HepG2 (cell line): ENCODE results near the gene WIZ. TPM values are rescaled to one million over a fixed set of nuclear protein-coding genes. Genes with fewer than 3 reads are reported as not detected.

ENCODE experiments used
- ATAC-seq: fragments of 200-7000 bp; cut with Tn5 transposase; 3 replicates; pipeline ENCODE4 v1.9.1; 2020; ENCODE audit warnings: mild to moderate bottlenecking, moderate library complexity
- BruUV-seq: library from RNA; stranded (reverse); fragments of 400-500 nt; replicated peaks from 2 replicates; lab custom pipeline; 2021; lab: Mats Ljungman, UMichigan
- CTCF ChIA-PET: fragments of 300-600 bp; formaldehyde crosslinking; extraction: SDS; loops from one replicate; lab custom pipeline; 2021; ENCODE audit warnings: low total read pairs, inconsistent platforms, low intra/inter-chr PET ratio; lab: Yijun Ruan, JAX
- POLR2A ChIA-PET: fragments of 350-600 bp; sonication (Branson Sonifier 250); formaldehyde crosslinking; loops from one replicate; lab custom pipeline; 2020; ENCODE audit warnings: antibody characterized with exemption, inconsistent platforms; lab: Yijun Ruan, JAX
- DNase-seq: peaks from one replicate; pipeline ENCODE4 v3.0.0-alpha.2; 2015; ENCODE audit warnings: low spot score
- FAIRE-seq: peaks from 3 replicates; lab custom pipeline; 2011; peaks lifted over from hg19 to GRCh38; lab: Jason Lieb, UNC
- H2AFZ ChIP-seq: one replicate; pipeline ENCODE4 v1.6.1; 2011; ENCODE audit warnings: low read length, inconsistent platforms
- H3K27ac ChIP-seq: fragments of 300-600 bp; 3 replicates; pipeline ENCODE4 v1.8.0; 2011; ENCODE audit warnings: mixed run types, mild to moderate bottlenecking, mixed read lengths, low read length, inconsistent platforms; ENCODE audit not compliant: insufficient read depth; ENCODE audit errors: extremely low read length
- H3K27me3 ChIP-seq, 2 experiments: fragments of 200-600 bp in 1 of 2; 2 replicates in 1 of 2; 3 replicates in 1 of 2; pipeline versions ENCODE4 v1.6.0 to v1.8.0; 2011; ENCODE audit warnings: low read length in 2 of 2, mild to moderate bottlenecking in 2 of 2, moderate library complexity in 2 of 2, inconsistent platforms in 1 of 2; ENCODE audit not compliant: insufficient read depth in 2 of 2, control insufficient read depth in 1 of 2
- H3K36me3 ChIP-seq, 2 experiments: fragments of 200-600 bp in 1 of 2; replicated peaks in 1 of 2; 2 replicates in 1 of 2; 3 replicates in 1 of 2; pipeline versions ENCODE4 v1.5.1 to v1.8.0; 2011; ENCODE audit warnings: low read length in 2 of 2, inconsistent platforms in 1 of 2; ENCODE audit not compliant: insufficient read depth in 2 of 2, control insufficient read depth in 1 of 2
- H3K4me1 ChIP-seq: 2 replicates; pipeline ENCODE4 v1.5.1; 2012; ENCODE audit warnings: low read length, inconsistent platforms; ENCODE audit not compliant: insufficient read depth
- H3K4me2 ChIP-seq: 2 replicates; pipeline ENCODE4 v1.6.0; 2011; ENCODE audit warnings: low read depth, low read length, inconsistent platforms
- H3K4me3 ChIP-seq, 3 experiments: fragments of 200-600 bp in 1 of 3; sonication (generic), shearing (Covaris generic) in 1 of 3; replicated peaks in 1 of 3; 2 replicates each; pipeline ENCODE4 v1.5.1; 2011 to 2016; ENCODE audit warnings: low read length in 3 of 3, inconsistent platforms in 2 of 3, low read depth in 2 of 3, mild to moderate bottlenecking in 2 of 3, control low read depth in 1 of 3, mixed read lengths in 1 of 3; ENCODE audit not compliant: insufficient read depth in 1 of 3
- H3K79me2 ChIP-seq: one replicate; pipeline ENCODE4 v1.6.1; 2011; ENCODE audit warnings: low read length, inconsistent platforms; ENCODE audit not compliant: insufficient read depth
- H3K9ac ChIP-seq: 2 replicates; pipeline ENCODE4 v1.6.0; 2011; ENCODE audit warnings: mild to moderate bottlenecking, low read depth, low read length, inconsistent platforms; ENCODE audit not compliant: insufficient read depth
- H3K9me3 ChIP-seq: 2 replicates; pipeline ENCODE4 v1.5.1; 2012; ENCODE audit warnings: mild to moderate bottlenecking, low read length
- H4K20me1 ChIP-seq: 2 replicates; pipeline ENCODE4 v1.6.0; 2011; ENCODE audit warnings: inconsistent platforms, mild to moderate bottlenecking, low read length, moderate library complexity; ENCODE audit not compliant: insufficient read depth
- ARID3A ChIP-seq: IDR thresholded peaks from 2 replicates; pipeline ENCODE4 v1.6.1; 2012; ENCODE audit warnings: low read depth, low read length, improper control_type of control experiment
- ATM ChIP-seq: fragments of 450-650 bp; IDR thresholded peaks from 2 replicates; pipeline ENCODE4 v1.7.1; 2017; ENCODE audit warnings: mild to moderate bottlenecking, borderline replicate concordance
- CBFB ChIP-seq: sonication (generic); formaldehyde crosslinking; IDR thresholded peaks from 2 replicates; pipeline ENCODE4 v1.4.0; 2020; ENCODE audit warnings: missing genetic modification reagents
- CCAR2 ChIP-seq: fragments of 200-400 bp; formaldehyde crosslinking; optimal IDR thresholded peaks from 2 replicates; pipeline ENCODE3; 2018; ENCODE audit warnings: low read depth, mild to moderate bottlenecking, low read length, moderate library complexity
- CREBL2 ChIP-seq: sonication (generic); formaldehyde crosslinking; IDR thresholded peaks from 2 replicates; pipeline ENCODE4 v1.8.1; 2023; ENCODE audit warnings: missing genetic modification reagents, mild to moderate bottlenecking, borderline replicate concordance
- MTF1 ChIP-seq: sonication (generic); formaldehyde crosslinking; IDR thresholded peaks from 2 replicates; pipeline ENCODE4 v1.5.0; 2020; ENCODE audit warnings: missing genetic modification reagents
- RBFOX2 ChIP-seq: fragments of 200-400 bp; formaldehyde crosslinking; IDR thresholded peaks from 2 replicates; pipeline ENCODE4 v1.6.1; 2017; ENCODE audit warnings: low read depth, mild to moderate bottlenecking, low read length
- REPIN1 ChIP-seq: sonication (generic); formaldehyde crosslinking; IDR thresholded peaks from 2 replicates; pipeline ENCODE4 v1.8.0; 2022; ENCODE audit warnings: missing genetic modification reagents, low read depth, mild to moderate bottlenecking, borderline replicate concordance
- ZNF768 ChIP-seq: sonication (generic); formaldehyde crosslinking; IDR thresholded peaks from 2 replicates; pipeline ENCODE4 v1.4.0; 2020; ENCODE audit warnings: missing genetic modification reagents
- WGBS: methylation state at CpG from one replicate; pipeline ENCODE4 v1.1.6; 2017; ENCODE audit warnings: low lambda C conversion rate; 5-methylcytosine and 5-hydroxymethylcytosine counted together
- in situ Hi-C: cut with HindIII; loops from 2 replicates; pipeline ENCODE4 v1.10.0; 2017; ENCODE audit warnings: low pct_unique_long_range_greater_than_20kb; ENCODE audit not compliant: extremely low pct_ligation_motif_present
- intact Hi-C: fragments of 100-400 bp; cut with micrococcal nuclease; formaldehyde crosslinking; loops from one replicate; pipeline ENCODE4 v1.10.0; 2022; ENCODE audit not compliant: unreplicated experiment
- polyA plus RNA-seq, 8 experiments: library from polyadenylated mRNA; depleted of rRNA in 3 of 8; stranded (reverse) in 7 of 8; unstranded in 1 of 8; fragments of >200 nt; fragmentation: Illumina TruSeq in 4 of 8; extraction: Trizol in 4 of 8; gene quantifications; 2 replicates each; pipeline versions ENCODE4 v1.2.1 to v1.2.3, GENCODE V29; 2011 to 2016; ENCODE audit warnings: low read depth in 4 of 8, missing spikeins in 1 of 8, mixed read lengths in 1 of 8; ENCODE audit not compliant: insufficient read depth in 1 of 8
- total RNA-seq, 5 experiments: library from RNA; depleted of rRNA; stranded (reverse); fragments of >200 nt; fragmentation: Illumina TruSeq; extraction: Trizol; gene quantifications; 2 replicates each; pipeline ENCODE4 v1.2.3, GENCODE V29; 2016; ENCODE audit warnings: low read depth in 1 of 5

Gene WIZ
- total and polyA plus RNA-seq, 2 of the 13 experiments (the other 11 are each of a cell fraction or from before 2014, with no cell fraction given), result 4.7 to 4.8 TPM

GRCh38 chr19:15456441-15456840 lies 6.7 kb upstream of the WIZ start (continued):
- no peak for TF ChIP-seq ARID3A
- TF ChIP-seq REPIN1 (CRISPR knock-in tag), result no peak
- no peak for TF ChIP-seq ATM
- no peak for TF ChIP-seq CCAR2
- TF ChIP-seq CREBL2, result no peak
- TF ChIP-seq, all 625 proteins: peak for 0

GRCh38 chr19:15455996-15456395 lies 6.2 kb upstream of the WIZ start:
- Histone ChIP-seq H3K9ac (no peak overlapping the region), H2AFZ (no peak overlapping the region), H3K4me3 (no peak overlapping the region), H3K4me2 (no peak overlapping the region), H3K27ac (no peak overlapping the region), H3K9me3 (no peaks in the 10 kb centered on the region)
- WGBS, result 66% methylated on average over 5 of the region's 9 CpGs
- CTCF ChIA-PET, result no interaction called here
- TF ChIP-seq RBFOX2 (no peak), MTF1 (CRISPR knock-in tag) (no peak), ZNF768 (CRISPR knock-in tag) (peak; percentile 66; the same call in 1 of the 2 replicates), CBFB (CRISPR knock-in tag) (no peak)
- TF ChIP-seq, all 625 proteins: peak for 1
- H4K20me1 ChIP-seq, result no peaks in the 10 kb centered on the region
- POLR2A ChIA-PET, result no interaction called here
- in situ Hi-C loops (no loop called here), intact Hi-C loops (no loop called here)
- no peak for DNase-seq
- FAIRE-seq, result no peak
- no TSS peak for BruUV-seq
- H3K79me2 ChIP-seq, result no peaks in the 10 kb centered on the region
- no peaks in the 10 kb centered on the region for H3K36me3 ChIP-seq
- H3K4me1 ChIP-seq, result peaks cover 22% of the 10 kb centered on the region
- no peak for ATAC-seq
- H3K27me3 ChIP-seq, result no peaks in the 10 kb centered on the region; a peak in 1 of 5 replicates
